ENCODE data around the gene ENOX1. TPM values are rescaled to one million over a fixed set of nuclear protein-coding genes. Genes with fewer than 3 reads are reported as not detected.

ENOX1 gene
- total RNA-seq, 2 donors from 2014 or later: 0.78 to 4.3 TPM

DNA sequence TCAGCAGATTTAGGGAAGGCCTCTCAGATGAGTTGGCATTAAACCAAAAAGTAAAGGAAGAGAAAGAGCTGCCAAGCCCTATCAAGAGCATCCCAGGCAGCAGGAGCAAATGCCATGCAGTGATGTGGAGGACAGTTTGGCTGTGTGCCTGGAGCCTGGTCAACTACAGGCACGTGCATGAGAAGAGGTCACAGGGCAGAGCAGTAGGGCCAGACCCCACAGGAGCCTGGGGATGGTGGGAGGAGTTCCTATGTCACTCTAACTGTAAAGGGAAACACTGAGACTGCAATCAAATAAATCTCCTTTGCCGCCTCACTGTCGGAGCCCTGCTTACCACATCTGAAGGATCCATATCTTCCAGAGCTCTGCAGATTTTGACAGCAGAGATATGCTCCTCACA lies 240.5 kb downstream of the ENOX1 start:
- TF ChIP-seq POLR2A (IDR thresholded peaks at IDR 0.05): no peak
- no peak for TF ChIP-seq CTCF (IDR thresholded peaks at IDR 0.05)
- H3K4me3 ChIP-seq: no peak overlapping the region
- no peaks in the 10 kb centered on the region for H3K4me1 ChIP-seq
- H3K9me3 ChIP-seq: no peaks in the 10 kb centered on the region
- 49 to 65% methylated on average over 3 of the region's 3 CpGs for WGBS, 2 donors
- H3K27ac ChIP-seq: no peak overlapping the region
- DNase-seq (no peak), ATAC-seq (no peak)
- no peaks in the 10 kb centered on the region for H3K36me3 ChIP-seq (replicated peaks in 1 of 2; ENCODE audit: insufficient read depth in 1 of 2, low read depth in 2 of 2)
- H3K27me3 ChIP-seq: no peaks in the 10 kb centered on the region
- intact Hi-C loops (cut with DNase I): no loop called here

DNA sequence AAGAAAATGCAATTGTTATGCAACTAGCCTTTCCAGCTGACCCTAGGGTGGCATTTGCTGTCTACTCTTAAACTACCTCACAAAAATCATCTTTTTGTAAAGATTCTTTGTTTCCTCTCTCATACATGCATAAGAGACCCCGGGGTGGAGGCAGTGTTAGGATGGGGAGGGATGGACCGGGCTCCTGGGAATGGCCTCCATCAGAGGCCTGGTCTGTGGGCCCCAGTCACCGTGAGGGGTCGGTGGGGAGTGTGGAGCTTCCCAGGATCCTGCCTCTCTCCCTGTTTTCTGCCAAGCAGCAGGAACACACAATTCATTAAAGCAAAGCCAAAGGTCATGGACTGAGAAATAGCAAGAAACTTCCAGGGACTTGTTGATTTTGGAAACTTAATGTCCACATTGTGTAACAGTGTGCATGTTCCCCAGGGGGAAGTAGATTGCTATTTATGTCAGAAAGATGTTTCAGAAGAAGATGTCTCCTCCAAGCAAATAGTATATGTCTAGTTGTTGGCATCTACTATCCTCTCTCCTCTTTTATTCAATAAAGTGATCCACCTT lies 241.4 kb downstream of the ENOX1 start:
- ATAC-seq (no peak), DNase-seq (no peak)
- Histone ChIP-seq H3K4me3 (no peak overlapping the region), H3K9me3 (no peaks in the 10 kb centered on the region), H3K4me1 (no peaks in the 10 kb centered on the region), H3K36me3 (replicated peaks in 1 of 2; ENCODE audit: insufficient read depth in 1 of 2, low read depth in 2 of 2) (no peaks in the 10 kb centered on the region), H3K27me3 (no peaks in the 10 kb centered on the region), H3K27ac (no peak overlapping the region)
- TF ChIP-seq CTCF (IDR thresholded peaks at IDR 0.05): no peak
- intact Hi-C loops (cut with DNase I): no loop called here
- 85 to 90% methylated on average over 4 of the region's 4 CpGs for WGBS, 2 donors

DNA sequence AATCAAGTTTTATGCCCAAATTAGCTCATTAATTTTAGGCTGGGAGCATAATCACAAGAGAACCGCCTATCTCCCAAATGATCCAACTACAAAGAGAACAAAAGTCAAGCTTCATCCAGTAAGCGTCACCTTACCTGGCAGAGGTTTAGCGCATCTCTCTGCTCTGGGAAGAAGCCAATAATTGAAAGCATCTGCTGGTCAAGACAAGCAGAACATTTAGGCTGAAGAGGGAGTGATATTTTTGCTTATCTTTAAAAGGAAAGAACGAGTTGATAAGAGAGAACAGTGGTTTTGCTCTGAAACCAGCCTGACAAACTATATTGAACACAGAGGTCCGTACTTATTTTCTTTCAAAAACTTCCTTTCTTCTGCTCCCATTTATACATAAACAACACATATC lies 242.1 kb downstream of the ENOX1 start:
- Histone ChIP-seq H3K27ac (no peak overlapping the region), H3K4me3 (no peak overlapping the region)
- intact Hi-C loops (cut with DNase I): no loop called here

GRCh38 chr13:43544011-43544410 lies 242.8 kb downstream of the ENOX1 start:
- H3K27ac ChIP-seq: no peak overlapping the region
- DNase-seq (no peak), ATAC-seq (no peak)
- intact Hi-C loops (cut with DNase I): no loop called here
- no peak overlapping the region for H3K4me3 ChIP-seq
- H3K9me3 ChIP-seq: no peaks in the 10 kb centered on the region
- WGBS, 2 donors: 87 to 92% methylated on average over 2 of the region's 2 CpGs
- no peaks in the 10 kb centered on the region for H3K36me3 ChIP-seq (replicated peaks in 1 of 2; ENCODE audit: insufficient read depth in 1 of 2, low read depth in 2 of 2)
- H3K4me1 ChIP-seq: no peaks in the 10 kb centered on the region
- TF ChIP-seq POLR2A (IDR thresholded peaks at IDR 0.05) (no peak), CTCF (IDR thresholded peaks at IDR 0.05) (no peak)
- H3K27me3 ChIP-seq: no peaks in the 10 kb centered on the region

More for the DNA sequence above, 242.1 kb downstream of the ENOX1 start:
- Histone ChIP-seq H3K9me3 (no peaks in the 10 kb centered on the region), H3K36me3 (replicated peaks in 1 of 2; ENCODE audit: insufficient read depth in 1 of 2, low read depth in 2 of 2) (no peaks in the 10 kb centered on the region), H3K27me3 (no peaks in the 10 kb centered on the region), H3K4me1 (no peaks in the 10 kb centered on the region)
- ATAC-seq: no peak
- DNase-seq: no peak
- WGBS, 2 donors: 72 to 75% methylated on average over 5 of the region's 5 CpGs
- TF ChIP-seq CTCF (IDR thresholded peaks at IDR 0.05): no peak
- TF ChIP-seq POLR2A (IDR thresholded peaks at IDR 0.05): no peak

DNA sequence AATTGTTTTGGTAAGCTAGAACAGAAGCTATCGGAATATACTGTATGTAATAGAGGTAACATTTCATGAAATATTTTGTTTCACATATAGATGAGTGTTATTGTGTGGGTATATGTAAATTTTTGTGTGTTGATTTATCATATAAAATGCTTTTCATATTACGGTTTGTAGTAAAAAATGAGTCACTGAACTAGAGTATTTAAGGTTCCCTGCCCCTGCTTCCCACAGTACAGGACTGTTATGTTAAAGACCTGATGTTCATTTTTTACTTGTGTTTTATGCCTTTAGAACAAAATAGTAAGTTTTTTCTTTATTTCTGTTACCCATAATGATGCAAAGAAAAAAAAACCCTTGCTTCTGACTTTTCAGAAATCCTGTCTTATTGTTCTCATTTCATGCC lies 243.4 kb downstream of the ENOX1 start:
- no peak overlapping the region for H3K27ac ChIP-seq
- no peaks in the 10 kb centered on the region for H3K27me3 ChIP-seq
- no peak for ATAC-seq
- DNase-seq: no peak
- no peaks in the 10 kb centered on the region for H3K4me1 ChIP-seq
- WGBS, 2 donors: 90% methylated on average over 2 of the region's 2 CpGs
- TF ChIP-seq POLR2A (IDR thresholded peaks at IDR 0.05) (no peak), CTCF (IDR thresholded peaks at IDR 0.05) (no peak)
- intact Hi-C loops (cut with DNase I): no loop called here
- no peak overlapping the region for H3K4me3 ChIP-seq
- H3K36me3 ChIP-seq (replicated peaks in 1 of 2; ENCODE audit: insufficient read depth in 1 of 2, low read depth in 2 of 2): no peaks in the 10 kb centered on the region
- no peaks in the 10 kb centered on the region for H3K9me3 ChIP-seq
